Astrocyte of the cerebellum (primary cell): ENCODE measurements around the gene KCNE3.

Experiments
- DNase-seq: peaks from one replicate; pipeline ENCODE4 v3.0.0-alpha.2; 2011; ENCODE audit warnings: low read depth
- H3K4me3 ChIP-seq: 2 replicates; pipeline ENCODE4 v1.5.1; 2011; ENCODE audit warnings: mild to moderate bottlenecking, low read depth, low read length, moderate library complexity
- in situ Hi-C: cut with HindIII; loops from 2 replicates; pipeline ENCODE4 v1.10.0; 2017; ENCODE audit warnings: low sequenced_read_pairs
- TF ChIP-seq, protein P1 (sequence below): IDR thresholded peaks from 2 replicates; pipeline ENCODE4 v1.5.1; 2012; ENCODE audit warnings: low read length, low read depth, moderate library complexity, mild to moderate bottlenecking; ENCODE audit errors: missing control alignments

KCNE3 gene

DNA sequence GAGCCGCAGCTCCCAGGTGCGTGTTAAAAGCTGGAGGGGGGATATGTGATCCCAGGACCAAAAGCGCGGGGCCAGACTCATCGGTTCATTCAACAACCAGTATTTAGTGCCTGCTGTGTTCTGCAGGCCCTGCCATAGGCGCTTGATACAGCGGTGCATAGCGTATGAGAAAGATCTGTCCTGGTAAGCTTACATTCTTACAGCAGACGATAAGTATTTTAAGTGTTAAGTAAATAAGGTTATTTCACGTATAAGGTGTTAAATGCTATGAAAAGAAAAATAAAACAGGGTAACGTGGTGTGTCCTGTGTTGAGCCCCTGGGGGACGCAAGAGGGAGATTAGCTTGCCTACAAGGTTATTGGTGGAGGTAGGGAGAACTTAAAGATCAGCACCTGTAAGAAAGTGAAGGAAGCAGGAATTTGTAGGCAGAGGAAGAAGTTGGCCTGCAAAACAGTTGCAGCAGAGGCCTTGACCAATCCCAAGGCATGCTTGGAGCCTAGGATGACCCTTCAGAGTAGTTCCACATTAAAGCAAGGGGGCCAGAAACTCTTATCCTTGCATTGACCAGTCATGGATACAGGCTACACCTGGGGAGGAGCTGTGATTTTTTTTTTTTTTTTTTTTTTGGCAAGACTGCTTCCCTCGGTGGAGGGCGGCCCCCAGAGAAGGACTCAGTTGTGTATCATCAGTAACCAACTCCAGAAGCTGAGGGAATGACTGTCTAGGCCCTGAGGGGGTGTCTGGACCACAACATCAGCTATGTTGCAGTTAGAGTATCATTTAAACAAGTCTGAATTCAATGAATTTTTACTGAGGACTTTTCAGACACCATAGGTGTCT lies 26.7 kb upstream of the KCNE3 start:
- peak overlapping the region; percentile 71 for H3K4me3 ChIP-seq
- in situ Hi-C loops: no loop called here
- DNase-seq: no peak
- TF ChIP-seq, protein P1, sequence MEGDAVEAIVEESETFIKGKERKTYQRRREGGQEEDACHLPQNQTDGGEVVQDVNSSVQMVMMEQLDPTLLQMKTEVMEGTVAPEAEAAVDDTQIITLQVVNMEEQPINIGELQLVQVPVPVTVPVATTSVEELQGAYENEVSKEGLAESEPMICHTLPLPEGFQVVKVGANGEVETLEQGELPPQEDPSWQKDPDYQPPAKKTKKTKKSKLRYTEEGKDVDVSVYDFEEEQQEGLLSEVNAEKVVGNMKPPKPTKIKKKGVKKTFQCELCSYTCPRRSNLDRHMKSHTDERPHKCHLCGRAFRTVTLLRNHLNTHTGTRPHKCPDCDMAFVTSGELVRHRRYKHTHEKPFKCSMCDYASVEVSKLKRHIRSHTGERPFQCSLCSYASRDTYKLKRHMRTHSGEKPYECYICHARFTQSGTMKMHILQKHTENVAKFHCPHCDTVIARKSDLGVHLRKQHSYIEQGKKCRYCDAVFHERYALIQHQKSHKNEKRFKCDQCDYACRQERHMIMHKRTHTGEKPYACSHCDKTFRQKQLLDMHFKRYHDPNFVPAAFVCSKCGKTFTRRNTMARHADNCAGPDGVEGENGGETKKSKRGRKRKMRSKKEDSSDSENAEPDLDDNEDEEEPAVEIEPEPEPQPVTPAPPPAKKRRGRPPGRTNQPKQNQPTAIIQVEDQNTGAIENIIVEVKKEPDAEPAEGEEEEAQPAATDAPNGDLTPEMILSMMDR: no peak

GRCh38 chr11:74492974-74493790 lies 25.8 kb upstream of the KCNE3 start, which contains the start of gene LIPT2:
Gene LIPT2, minus strand, starts transcription at chr11:74493724. Its CDS starts 21 bp downstream, at chr11:74493703.
- TF ChIP-seq, protein P1: no peak
- peak; percentile 89 for DNase-seq
- H3K4me3 ChIP-seq: peak within 1 kb of the TSS; percentile 71
- in situ Hi-C loops: no loop called here

- in situ Hi-C loops: no loop called here
- DNase-seq: no peak
- TF ChIP-seq, protein P1: no peak
- no peak overlapping the region for H3K4me3 ChIP-seq
Observed at GRCh38 chr11:74492084-74492483, 24.7 kb upstream of the KCNE3 start.

GRCh38 chr11:74490941-74491340 lies 23.6 kb upstream of the KCNE3 start:
- TF ChIP-seq, protein P1: no peak
- H3K4me3 ChIP-seq: no peak overlapping the region
- in situ Hi-C loops: no loop called here
- DNase-seq: no peak

DNA sequence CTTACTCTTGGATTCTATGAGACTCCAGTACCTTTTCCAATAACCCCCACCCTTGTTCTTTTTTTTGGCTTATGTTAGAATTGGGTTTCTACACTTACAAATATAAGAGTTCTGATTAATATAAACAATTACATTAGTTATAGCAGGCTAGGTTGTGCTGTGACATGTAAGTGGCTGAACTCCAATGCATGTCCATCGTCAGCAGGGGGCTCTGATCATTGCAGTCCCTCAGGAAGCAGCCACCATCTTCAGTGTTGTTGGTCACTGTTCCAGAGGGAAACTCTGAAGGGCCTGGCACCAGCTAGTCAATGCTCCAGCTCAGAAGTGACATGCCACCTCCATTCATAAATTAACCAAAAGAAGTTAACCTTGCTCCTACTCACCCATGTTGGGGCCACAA lies 20.5 kb upstream of the KCNE3 start:
- in situ Hi-C loops: no loop called here
- TF ChIP-seq, protein P1: no peak
- no peak for DNase-seq
- no peak overlapping the region for H3K4me3 ChIP-seq

DNA sequence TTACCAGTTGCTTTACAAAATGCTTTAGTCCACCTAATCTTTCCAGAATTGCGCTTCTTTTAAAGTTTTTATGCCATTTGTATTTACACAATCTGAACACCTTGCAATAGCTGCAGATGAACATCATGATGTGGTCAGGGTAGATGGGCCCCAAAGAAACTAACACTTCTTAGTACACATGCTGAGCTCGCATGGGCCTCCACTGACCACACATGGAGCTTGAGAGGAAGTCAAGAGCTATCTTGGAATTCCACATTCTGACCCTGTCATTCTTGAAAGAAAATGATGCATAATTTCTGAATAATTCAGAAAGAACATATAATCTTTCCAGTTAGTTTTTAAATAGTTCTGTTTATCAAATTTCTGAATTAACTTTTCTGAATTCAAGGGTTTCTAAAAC lies 18.5 kb upstream of the KCNE3 start:
- TF ChIP-seq, protein P1: no peak
- no peak for DNase-seq
- no peak overlapping the region for H3K4me3 ChIP-seq
- in situ Hi-C loops: no loop called here
